AG09319 (cell line): ENCODE results near the gene SREBF2.

Experiments
- DNase-seq: peaks from one replicate; pipeline ENCODE4 v3.0.0-alpha.2; 2010; ENCODE audit warnings: low read depth; ENCODE audit errors: extremely low read depth
- CTCF ChIP-seq: IDR thresholded peaks from 2 replicates; pipeline ENCODE4 v1.5.1; 2011; ENCODE audit warnings: low read depth, mild to moderate bottlenecking, inconsistent platforms, low read length, moderate library complexity

SREBF2 gene

DNA sequence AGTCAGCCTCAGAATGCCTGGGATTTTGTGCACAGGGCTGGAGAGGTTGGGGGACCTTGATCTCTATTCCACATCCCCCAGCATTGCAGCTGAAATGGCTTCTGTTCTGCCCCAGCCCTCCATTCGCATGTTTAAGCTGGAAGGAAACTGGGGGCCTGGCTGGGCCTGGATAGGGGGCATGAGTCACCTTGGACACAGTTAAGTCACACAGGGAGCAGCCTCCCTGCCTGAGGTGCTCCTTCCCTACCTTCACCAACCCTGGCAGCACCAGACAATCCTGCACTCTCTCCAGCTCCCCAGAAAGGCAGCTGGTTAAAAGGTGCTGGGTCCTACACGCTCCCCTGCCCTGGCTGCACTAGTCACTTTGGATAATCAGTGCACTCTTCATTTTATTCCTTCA, 119.8 kb downstream of the SREBF2 start:
- no peak for DNase-seq
- no peak for TF ChIP-seq CTCF
